B cell (primary cell): ENCODE measurements around the gene RGS7. TPM values are rescaled to one million over a fixed set of nuclear protein-coding genes. Genes with fewer than 3 reads are reported as not detected.

ENCODE experiments used
- ATAC-seq: fragments of 200-7000 bp; cut with Tn5 transposase; one replicate; pipeline ENCODE4 v1.10.0; 2021; ENCODE audit warnings: low read depth, mild to moderate bottlenecking, moderate number of reproducible peaks, moderate library complexity
- CTCF ChIA-PET: fragments of 350-600 bp; sonication (Branson Sonifier 250); formaldehyde crosslinking; loops from one replicate; lab custom pipeline; 2021; ENCODE audit warnings: antibody characterized with exemption, inconsistent platforms; lab: Charles Lee
- POLR2A ChIA-PET: fragments of 350-600 bp; sonication (Branson Sonifier 250); formaldehyde crosslinking; loops from one replicate; lab custom pipeline; 2021; ENCODE audit warnings: antibody characterized with exemption; lab: Charles Lee
- DNase-seq: peaks from one replicate; pipeline ENCODE4 v3.0.0; 2013
- H2AFZ ChIP-seq: 2 replicates; pipeline ENCODE4 v1.6.1; 2012; ENCODE audit warnings: mild to moderate bottlenecking, low read depth, low read length; ENCODE audit not compliant: insufficient read depth, poor library complexity, severe bottlenecking
- H3K27ac ChIP-seq, 2 donors: 1 replicate in 1 of 2; 2 replicates in 1 of 2; pipeline ENCODE4 v1.5.1; 2012 to 2013; ENCODE audit warnings: low read length in 2 of 2, mild to moderate bottlenecking in 2 of 2, moderate library complexity in 1 of 2
- H3K27me3 ChIP-seq, 4 experiments: fragments of 200-600 bp in 1 of 4; sonication (generic) in 1 of 4; replicated peaks in 1 of 4; 1 replicate in 2 of 4; 2 replicates in 2 of 4; pipeline versions ENCODE4 v1.6.1 to v1.7.0; 2013 to 2016; ENCODE audit warnings: low read length in 3 of 4, mild to moderate bottlenecking in 2 of 4, mixed read lengths in 1 of 4, moderate library complexity in 1 of 4; ENCODE audit not compliant: insufficient read depth in 4 of 4, control insufficient read depth in 3 of 4; ENCODE audit errors: control extremely low read depth in 1 of 4
- H3K36me3 ChIP-seq, 2 experiments: replicated peaks in 1 of 2; 1 replicate in 1 of 2; 2 replicates in 1 of 2; pipeline versions ENCODE4 v1.6.1 to v1.7.1; 2013; ENCODE audit warnings: low read length in 1 of 2; ENCODE audit not compliant: insufficient read depth in 2 of 2, control insufficient read depth in 1 of 2; ENCODE audit errors: control extremely low read depth in 1 of 2, extremely low read depth in 1 of 2
- H3K4me1 ChIP-seq, 2 donors: fragments of 200-600 bp in 1 of 2; sonication (generic) in 1 of 2; 1 replicate in 1 of 2; 2 replicates in 1 of 2; pipeline versions ENCODE4 v1.5.1 to v1.6.1; 2013 to 2017; ENCODE audit warnings: low read length in 2 of 2; ENCODE audit not compliant: control insufficient read depth in 2 of 2, insufficient read depth in 2 of 2
- H3K4me2 ChIP-seq: replicated peaks from 2 replicates; pipeline ENCODE3; 2012; ENCODE audit warnings: mild to moderate bottlenecking, low read depth, low read length; ENCODE audit not compliant: poor library complexity, severe bottlenecking
- H3K4me3 ChIP-seq, 5 experiments: fragments of 200-600 bp in 1 of 5; sonication (generic) in 1 of 5; 1 replicate in 3 of 5; 2 replicates in 2 of 5; pipeline versions ENCODE4 v1.5.1 to v1.7.0; 2011 to 2016; ENCODE audit warnings: low read length in 4 of 5, mild to moderate bottlenecking in 4 of 5, low read depth in 2 of 5, control low read depth in 1 of 5, moderate library complexity in 1 of 5; ENCODE audit not compliant: insufficient read depth in 1 of 5; ENCODE audit errors: control extremely low read depth in 1 of 5, extremely low read depth in 1 of 5
- H3K79me2 ChIP-seq: fragments of 200-600 bp; sonication (generic); one replicate; pipeline ENCODE4 v1.6.0; 2016; ENCODE audit warnings: low read length; ENCODE audit not compliant: control insufficient read depth, insufficient read depth
- H3K9ac ChIP-seq: fragments of 200-600 bp; sonication (generic); 2 replicates; pipeline ENCODE4 v1.6.1; 2017; ENCODE audit warnings: mild to moderate bottlenecking, low read length, moderate library complexity
- H3K9me3 ChIP-seq, 3 donors: one replicate each; pipeline versions ENCODE4 v1.6.1 to v1.7.1; 2013; ENCODE audit warnings: low read length in 2 of 3; ENCODE audit not compliant: control insufficient read depth in 2 of 3, insufficient read depth in 1 of 3; ENCODE audit errors: control extremely low read depth in 1 of 3
- H4K20me1 ChIP-seq: 2 replicates; pipeline ENCODE4 v1.6.0; 2012; ENCODE audit warnings: mild to moderate bottlenecking, low read length; ENCODE audit not compliant: insufficient read depth, control insufficient read depth, poor library complexity, severe bottlenecking
- H3K27ac Mint-ChIP-seq: one replicate; pipeline ENCODE4 v1.8.0; 2021; ENCODE audit warnings: mixed read lengths
- H3K27me3 Mint-ChIP-seq: one replicate; pipeline ENCODE4 v1.8.0; 2021; ENCODE audit warnings: mixed read lengths
- H3K4me1 Mint-ChIP-seq: one replicate; pipeline ENCODE4 v1.8.0; 2021; ENCODE audit warnings: mixed read lengths
- H3K4me3 Mint-ChIP-seq: one replicate; pipeline ENCODE4 v1.8.0; 2021; ENCODE audit warnings: mixed read lengths
- H3K9me3 Mint-ChIP-seq: one replicate; pipeline ENCODE4 v1.8.0; 2022; ENCODE audit warnings: mixed read lengths; ENCODE audit not compliant: insufficient read depth
- EZH2 ChIP-seq: IDR thresholded peaks from 2 replicates; pipeline ENCODE4 v1.6.1; 2012; ENCODE audit warnings: borderline replicate concordance, low read depth, mild to moderate bottlenecking, moderate library complexity, low read length; ENCODE audit not compliant: insufficient read depth, poor library complexity, severe bottlenecking
- WGBS: methylation state at CpG from one replicate; pipeline ENCODE4 v1.1.5; 2013; ENCODE audit warnings: missing lambda C conversion rate; ENCODE audit not compliant: insufficient coverage; 5-methylcytosine and 5-hydroxymethylcytosine counted together
- intact Hi-C: fragments of 100-400 bp; cut with micrococcal nuclease; formaldehyde crosslinking; loops from one replicate; pipeline ENCODE4 v1.10.0; 2022
- polyA plus RNA-seq: library from polyadenylated mRNA; depleted of rRNA; stranded (reverse); fragments of >200 nt; gene quantifications from 2 replicates; pipeline ENCODE4 v1.2.3, GENCODE V29; 2012
- total RNA-seq, 2 donors: library from RNA; stranded (reverse); fragments of 120-200 nt in 1 of 2; gene quantifications; 1 replicate in 1 of 2; 2 replicates in 1 of 2; pipeline versions ENCODE4 v1.2.3 to v1.2.4, GENCODE V29; 2013 to 2022
- TF ChIP-seq, protein P1 (sequence below): fragments of 200-600 bp; IDR thresholded peaks from one replicate; pipeline ENCODE4 v1.8.0; 2022; ENCODE audit warnings: antibody characterized with exemption, mild to moderate bottlenecking

Gene RGS7
- total and polyA plus RNA-seq, 2 donors (not counting 1 experiment from before 2014, with no cell fraction given), result 0.15 to 1.8 TPM

DNA sequence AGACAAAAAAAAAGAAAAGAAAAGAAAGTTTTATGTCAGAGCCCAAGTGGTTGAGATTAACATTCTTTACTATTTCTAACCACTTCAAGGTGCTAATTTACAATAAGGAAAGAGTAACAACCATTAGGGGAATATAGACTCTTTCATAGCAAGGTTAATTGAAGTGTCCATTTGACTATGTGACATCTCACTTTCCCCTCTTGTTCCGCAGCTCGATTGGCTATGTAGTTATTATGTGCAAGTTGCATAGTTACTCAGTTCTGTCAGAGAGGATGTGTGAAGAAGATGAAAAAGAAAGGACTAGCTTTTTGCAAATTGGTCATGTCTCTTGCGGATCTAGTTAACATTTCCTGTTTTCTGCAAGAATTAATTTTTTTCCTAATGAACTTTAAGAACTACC, 273.7 kb downstream of the RGS7 start:
- no peaks in the 10 kb centered on the region for H3K27me3 ChIP-seq
- no peak overlapping the region for H2AFZ ChIP-seq
- no peak for ATAC-seq
- no peaks in the 10 kb centered on the region for H3K79me2 ChIP-seq
- H3K27ac Mint-ChIP-seq, result no peak overlapping the region
- CTCF ChIA-PET, result no interaction called here
- H3K27me3 Mint-ChIP-seq, result no peaks in the 10 kb centered on the region
- no peak for TF ChIP-seq EZH2
- H3K4me3 Mint-ChIP-seq, result no peak overlapping the region
- peaks cover 2% of the 10 kb centered on the region for H3K4me1 Mint-ChIP-seq
- H3K36me3 ChIP-seq, result no peaks in the 10 kb centered on the region
- no peaks in the 10 kb centered on the region for H3K9me3 Mint-ChIP-seq
- no peaks in the 10 kb centered on the region for H4K20me1 ChIP-seq
- H3K9ac ChIP-seq, result no peak overlapping the region
- POLR2A ChIA-PET, result no interaction called here
- no peaks in the 10 kb centered on the region for H3K4me1 ChIP-seq
- no CpG with 5 or more reads among the region's 3 CpGs for WGBS
- H3K4me3 ChIP-seq, result no peak overlapping the region
- no peaks in the 10 kb centered on the region for H3K9me3 ChIP-seq
- intact Hi-C loops, result no loop called here
- no peak for DNase-seq
- no peak overlapping the region for H3K4me2 ChIP-seq
- H3K27ac ChIP-seq, result no peak overlapping the region

DNA sequence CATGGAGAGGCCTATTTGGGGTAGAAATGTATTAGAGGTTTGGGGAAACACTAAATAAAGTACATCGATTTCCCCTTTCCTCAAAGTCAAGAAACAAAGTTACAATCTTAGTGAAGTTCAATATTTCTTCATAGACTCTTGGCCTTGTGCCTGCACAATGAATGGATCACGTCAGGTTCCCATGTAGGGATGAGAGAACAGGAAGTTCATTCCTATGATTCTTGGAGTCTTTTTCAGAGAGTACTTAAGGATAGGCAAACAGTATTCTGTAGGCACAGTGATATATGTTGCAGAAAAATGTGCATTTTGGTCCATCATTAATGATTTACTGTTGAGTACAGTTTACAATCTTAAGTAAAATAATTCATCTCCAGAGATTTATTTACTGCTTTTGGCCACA, 275.5 kb downstream of the RGS7 start:
- H3K27ac ChIP-seq, result no peak overlapping the region
- ChIA-PET CTCF (no interaction called here), POLR2A (no interaction called here)
- ATAC-seq, result no peak
- no peak overlapping the region for H2AFZ ChIP-seq
- no peaks in the 10 kb centered on the region for H3K27me3 ChIP-seq
- Mint-ChIP-seq H3K27me3 (no peaks in the 10 kb centered on the region), H3K4me1 (no peaks in the 10 kb centered on the region), H3K4me3 (no peak overlapping the region), H3K27ac (no peak overlapping the region), H3K9me3 (no peaks in the 10 kb centered on the region)
- H3K9me3 ChIP-seq, result no peaks in the 10 kb centered on the region
- 100% methylated on average over 1 of the region's 2 CpGs for WGBS
- TF ChIP-seq, protein P1, sequence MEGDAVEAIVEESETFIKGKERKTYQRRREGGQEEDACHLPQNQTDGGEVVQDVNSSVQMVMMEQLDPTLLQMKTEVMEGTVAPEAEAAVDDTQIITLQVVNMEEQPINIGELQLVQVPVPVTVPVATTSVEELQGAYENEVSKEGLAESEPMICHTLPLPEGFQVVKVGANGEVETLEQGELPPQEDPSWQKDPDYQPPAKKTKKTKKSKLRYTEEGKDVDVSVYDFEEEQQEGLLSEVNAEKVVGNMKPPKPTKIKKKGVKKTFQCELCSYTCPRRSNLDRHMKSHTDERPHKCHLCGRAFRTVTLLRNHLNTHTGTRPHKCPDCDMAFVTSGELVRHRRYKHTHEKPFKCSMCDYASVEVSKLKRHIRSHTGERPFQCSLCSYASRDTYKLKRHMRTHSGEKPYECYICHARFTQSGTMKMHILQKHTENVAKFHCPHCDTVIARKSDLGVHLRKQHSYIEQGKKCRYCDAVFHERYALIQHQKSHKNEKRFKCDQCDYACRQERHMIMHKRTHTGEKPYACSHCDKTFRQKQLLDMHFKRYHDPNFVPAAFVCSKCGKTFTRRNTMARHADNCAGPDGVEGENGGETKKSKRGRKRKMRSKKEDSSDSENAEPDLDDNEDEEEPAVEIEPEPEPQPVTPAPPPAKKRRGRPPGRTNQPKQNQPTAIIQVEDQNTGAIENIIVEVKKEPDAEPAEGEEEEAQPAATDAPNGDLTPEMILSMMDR, result no peak
- TF ChIP-seq EZH2, result no peak
- H3K79me2 ChIP-seq, result no peaks in the 10 kb centered on the region
- H3K4me1 ChIP-seq, result no peaks in the 10 kb centered on the region
- H3K9ac ChIP-seq, result no peak overlapping the region
- intact Hi-C loops, result no loop called here
- no peaks in the 10 kb centered on the region for H3K36me3 ChIP-seq
- H3K4me3 ChIP-seq, result no peak overlapping the region
- DNase-seq, result no peak
- no peaks in the 10 kb centered on the region for H4K20me1 ChIP-seq
- no peak overlapping the region for H3K4me2 ChIP-seq
